ENCODE results near the gene OLIG2. TPM values are rescaled to one million over a fixed set of nuclear protein-coding genes. Genes with fewer than 3 reads are reported as not detected.

The OLIG2 gene
- not detected for polyA plus RNA-seq (ENCODE audit: insufficient read length in 3 of 3)

GRCh38 chr21:33025489-33026442, at the start of gene OLIG2:
TSS of gene OLIG2 (plus strand) at chr21:33025935. CDS start at chr21:33026863, 928 bp downstream.
- DNase-seq (ENCODE audit: low read depth in 3 of 3, low spot score in 2 of 3), result no peak

- DNase-seq (ENCODE audit: low read depth in 3 of 3, low spot score in 2 of 3), result no peak
Observed at GRCh38 chr21:32976791-32977190, 48.9 kb upstream of the OLIG2 start.

GRCh38 chr21:32977216-32977615, 48.5 kb upstream of the OLIG2 start:
- DNase-seq (ENCODE audit: low read depth in 3 of 3, low spot score in 2 of 3), result no peak

- no peak for DNase-seq (ENCODE audit: low read depth in 3 of 3, low spot score in 2 of 3)
Observed at GRCh38 chr21:32978331-32979270, 47.1 kb upstream of the OLIG2 start.

GRCh38 chr21:32979598-32980268, 46.0 kb upstream of the OLIG2 start:
- no peak for DNase-seq (ENCODE audit: low read depth in 3 of 3, low spot score in 2 of 3)

GRCh38 chr21:32981096-32981495, 44.6 kb upstream of the OLIG2 start:
- DNase-seq (ENCODE audit: low read depth in 3 of 3, low spot score in 2 of 3), result no peak

GRCh38 chr21:32990666-32991065, 35.1 kb upstream of the OLIG2 start:
- DNase-seq (ENCODE audit: low read depth in 3 of 3, low spot score in 2 of 3), result no peak

- no peak for DNase-seq (ENCODE audit: low read depth in 3 of 3, low spot score in 2 of 3)
Observed at GRCh38 chr21:32991361-32991760, 34.4 kb upstream of the OLIG2 start.

- DNase-seq (ENCODE audit: low read depth in 3 of 3, low spot score in 2 of 3), result no peak
Observed at GRCh38 chr21:32993894-32994293, 31.8 kb upstream of the OLIG2 start.

GRCh38 chr21:32994305-32994704, 31.4 kb upstream of the OLIG2 start:
- no peak for DNase-seq (ENCODE audit: low read depth in 3 of 3, low spot score in 2 of 3)

- no peak for DNase-seq (ENCODE audit: low read depth in 3 of 3, low spot score in 2 of 3)
Observed at GRCh38 chr21:33007747-33008146, 18.0 kb upstream of the OLIG2 start.

- DNase-seq (ENCODE audit: low read depth in 3 of 3, low spot score in 2 of 3), result no peak
Observed at GRCh38 chr21:33008333-33009051, 17.2 kb upstream of the OLIG2 start.

GRCh38 chr21:33010931-33011330, 14.8 kb upstream of the OLIG2 start:
- DNase-seq (ENCODE audit: low read depth in 3 of 3, low spot score in 2 of 3), result no peak

GRCh38 chr21:33011462-33011861, 14.3 kb upstream of the OLIG2 start:
- DNase-seq (ENCODE audit: low read depth in 3 of 3, low spot score in 2 of 3), result no peak

GRCh38 chr21:33013626-33014025, 12.1 kb upstream of the OLIG2 start:
- DNase-seq (ENCODE audit: low read depth in 3 of 3, low spot score in 2 of 3), result no peak

GRCh38 chr21:33014331-33014730, 11.4 kb upstream of the OLIG2 start:
- no peak for DNase-seq (ENCODE audit: low read depth in 3 of 3, low spot score in 2 of 3)

GRCh38 chr21:33015096-33015495, 10.6 kb upstream of the OLIG2 start:
- DNase-seq (ENCODE audit: low read depth in 3 of 3, low spot score in 2 of 3), result no peak

GRCh38 chr21:33015756-33016155, 10.0 kb upstream of the OLIG2 start:
- DNase-seq (ENCODE audit: low read depth in 3 of 3, low spot score in 2 of 3), result no peak

- DNase-seq (ENCODE audit: low read depth in 3 of 3, low spot score in 2 of 3), result no peak
Observed at GRCh38 chr21:33018707-33019465, 6.8 kb upstream of the OLIG2 start.
